HL-60/S4 treated with phorbol 12-myristate 13-acetate at 8.2 ng/mL for 4 days and 3 days (cell line): ENCODE data around the gene EPS8L2.

Source experiments
- in situ Hi-C: fragments of 300-500 bp; cut with MboI; formaldehyde crosslinking; loops from 2 replicates; pipeline ENCODE4 v1.15.0; 2022; ENCODE audit warnings: low sequenced_read_pairs

EPS8L2 gene

GRCh38 chr11:773425-773824, 67.4 kb downstream of the EPS8L2 start:
- in situ Hi-C loops = no loop called here

- in situ Hi-C loops = no loop called here
Observed at GRCh38 chr11:773830-774229, 67.8 kb downstream of the EPS8L2 start.

GRCh38 chr11:774873-775592, 69.0 kb downstream of the EPS8L2 start:
- in situ Hi-C loops = no loop called here

- in situ Hi-C loops = no loop called here
Observed at GRCh38 chr11:776263-776560, 70.2 kb downstream of the EPS8L2 start.

GRCh38 chr11:776561-777287, 70.7 kb downstream of the EPS8L2 start:
- in situ Hi-C loops = no loop called here
